ENCODE results near the gene OR13D1. TPM values are rescaled to one million over a fixed set of nuclear protein-coding genes. Genes with fewer than 3 reads are reported as not detected.

OR13D1 gene
- total RNA-seq, 1 experiment from 2014 or later = not detected

DNA sequence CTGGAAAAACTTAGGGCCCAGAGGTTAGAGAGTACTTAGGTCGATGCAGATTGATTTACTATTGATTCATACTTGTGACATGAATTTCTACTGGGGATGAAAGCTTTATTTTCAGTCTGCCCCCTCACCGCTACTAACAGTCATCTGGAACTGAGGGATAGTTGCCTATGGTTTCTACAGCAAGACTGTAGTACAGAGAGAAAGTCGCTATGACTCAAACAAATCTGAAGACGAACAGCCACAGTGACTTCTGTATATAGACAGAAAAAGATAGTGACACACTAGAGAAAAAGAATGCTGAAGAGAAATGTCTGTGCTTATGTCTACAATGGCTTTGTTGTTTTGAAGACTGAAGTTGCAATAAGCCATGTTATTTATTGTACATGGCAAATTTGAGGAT is 17.3 kb downstream of the OR13D1 start:
- POLR2A ChIA-PET = no interaction called here
- ATAC-seq = no peak
- no peak for DNase-seq (ENCODE audit: low spot score)
- H3K27me3 Mint-ChIP-seq (ENCODE audit: low read depth) = no peaks in the 10 kb centered on the region; the same call in none of the 2 replicates
- no peak overlapping the region for H3K27ac Mint-ChIP-seq
- H3K36me3 Mint-ChIP-seq = no peaks in the 10 kb centered on the region
- CTCF ChIA-PET = no interaction called here
- no peak overlapping the region for H3K4me3 Mint-ChIP-seq
- peaks cover 6% of the 10 kb centered on the region; the same call in 1 of the 2 replicates for H3K9me3 Mint-ChIP-seq
- H3K4me1 Mint-ChIP-seq = no peaks in the 10 kb centered on the region
- TF ChIP-seq IRF2 (CRISPR knock-in tag; IDR thresholded peaks at IDR 0.05; ENCODE audit: borderline replicate concordance, low read depth) = no peak
- no peak for TF ChIP-seq TCF7 (CRISPR knock-in tag; IDR thresholded peaks at IDR 0.05; ENCODE audit: low read depth)
- TF ChIP-seq RELA (CRISPR knock-in tag; IDR thresholded peaks at IDR 0.05; ENCODE audit: borderline replicate concordance) = no peak
- TF ChIP-seq, protein P1, sequence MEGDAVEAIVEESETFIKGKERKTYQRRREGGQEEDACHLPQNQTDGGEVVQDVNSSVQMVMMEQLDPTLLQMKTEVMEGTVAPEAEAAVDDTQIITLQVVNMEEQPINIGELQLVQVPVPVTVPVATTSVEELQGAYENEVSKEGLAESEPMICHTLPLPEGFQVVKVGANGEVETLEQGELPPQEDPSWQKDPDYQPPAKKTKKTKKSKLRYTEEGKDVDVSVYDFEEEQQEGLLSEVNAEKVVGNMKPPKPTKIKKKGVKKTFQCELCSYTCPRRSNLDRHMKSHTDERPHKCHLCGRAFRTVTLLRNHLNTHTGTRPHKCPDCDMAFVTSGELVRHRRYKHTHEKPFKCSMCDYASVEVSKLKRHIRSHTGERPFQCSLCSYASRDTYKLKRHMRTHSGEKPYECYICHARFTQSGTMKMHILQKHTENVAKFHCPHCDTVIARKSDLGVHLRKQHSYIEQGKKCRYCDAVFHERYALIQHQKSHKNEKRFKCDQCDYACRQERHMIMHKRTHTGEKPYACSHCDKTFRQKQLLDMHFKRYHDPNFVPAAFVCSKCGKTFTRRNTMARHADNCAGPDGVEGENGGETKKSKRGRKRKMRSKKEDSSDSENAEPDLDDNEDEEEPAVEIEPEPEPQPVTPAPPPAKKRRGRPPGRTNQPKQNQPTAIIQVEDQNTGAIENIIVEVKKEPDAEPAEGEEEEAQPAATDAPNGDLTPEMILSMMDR (IDR thresholded peaks at IDR 0.05) = no peak
- TF ChIP-seq, protein P2, sequence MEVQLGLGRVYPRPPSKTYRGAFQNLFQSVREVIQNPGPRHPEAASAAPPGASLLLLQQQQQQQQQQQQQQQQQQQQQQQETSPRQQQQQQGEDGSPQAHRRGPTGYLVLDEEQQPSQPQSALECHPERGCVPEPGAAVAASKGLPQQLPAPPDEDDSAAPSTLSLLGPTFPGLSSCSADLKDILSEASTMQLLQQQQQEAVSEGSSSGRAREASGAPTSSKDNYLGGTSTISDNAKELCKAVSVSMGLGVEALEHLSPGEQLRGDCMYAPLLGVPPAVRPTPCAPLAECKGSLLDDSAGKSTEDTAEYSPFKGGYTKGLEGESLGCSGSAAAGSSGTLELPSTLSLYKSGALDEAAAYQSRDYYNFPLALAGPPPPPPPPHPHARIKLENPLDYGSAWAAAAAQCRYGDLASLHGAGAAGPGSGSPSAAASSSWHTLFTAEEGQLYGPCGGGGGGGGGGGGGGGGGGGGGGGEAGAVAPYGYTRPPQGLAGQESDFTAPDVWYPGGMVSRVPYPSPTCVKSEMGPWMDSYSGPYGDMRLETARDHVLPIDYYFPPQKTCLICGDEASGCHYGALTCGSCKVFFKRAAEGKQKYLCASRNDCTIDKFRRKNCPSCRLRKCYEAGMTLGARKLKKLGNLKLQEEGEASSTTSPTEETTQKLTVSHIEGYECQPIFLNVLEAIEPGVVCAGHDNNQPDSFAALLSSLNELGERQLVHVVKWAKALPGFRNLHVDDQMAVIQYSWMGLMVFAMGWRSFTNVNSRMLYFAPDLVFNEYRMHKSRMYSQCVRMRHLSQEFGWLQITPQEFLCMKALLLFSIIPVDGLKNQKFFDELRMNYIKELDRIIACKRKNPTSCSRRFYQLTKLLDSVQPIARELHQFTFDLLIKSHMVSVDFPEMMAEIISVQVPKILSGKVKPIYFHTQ (CRISPR knock-in tag; IDR thresholded peaks at IDR 0.05) = no peak
- TF ChIP-seq, protein P3, sequence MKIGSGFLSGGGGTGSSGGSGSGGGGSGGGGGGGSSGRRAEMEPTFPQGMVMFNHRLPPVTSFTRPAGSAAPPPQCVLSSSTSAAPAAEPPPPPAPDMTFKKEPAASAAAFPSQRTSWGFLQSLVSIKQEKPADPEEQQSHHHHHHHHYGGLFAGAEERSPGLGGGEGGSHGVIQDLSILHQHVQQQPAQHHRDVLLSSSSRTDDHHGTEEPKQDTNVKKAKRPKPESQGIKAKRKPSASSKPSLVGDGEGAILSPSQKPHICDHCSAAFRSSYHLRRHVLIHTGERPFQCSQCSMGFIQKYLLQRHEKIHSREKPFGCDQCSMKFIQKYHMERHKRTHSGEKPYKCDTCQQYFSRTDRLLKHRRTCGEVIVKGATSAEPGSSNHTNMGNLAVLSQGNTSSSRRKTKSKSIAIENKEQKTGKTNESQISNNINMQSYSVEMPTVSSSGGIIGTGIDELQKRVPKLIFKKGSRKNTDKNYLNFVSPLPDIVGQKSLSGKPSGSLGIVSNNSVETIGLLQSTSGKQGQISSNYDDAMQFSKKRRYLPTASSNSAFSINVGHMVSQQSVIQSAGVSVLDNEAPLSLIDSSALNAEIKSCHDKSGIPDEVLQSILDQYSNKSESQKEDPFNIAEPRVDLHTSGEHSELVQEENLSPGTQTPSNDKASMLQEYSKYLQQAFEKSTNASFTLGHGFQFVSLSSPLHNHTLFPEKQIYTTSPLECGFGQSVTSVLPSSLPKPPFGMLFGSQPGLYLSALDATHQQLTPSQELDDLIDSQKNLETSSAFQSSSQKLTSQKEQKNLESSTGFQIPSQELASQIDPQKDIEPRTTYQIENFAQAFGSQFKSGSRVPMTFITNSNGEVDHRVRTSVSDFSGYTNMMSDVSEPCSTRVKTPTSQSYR (CRISPR knock-in tag; IDR thresholded peaks at IDR 0.05) = no peak
- no peak for TF ChIP-seq EMX1 (CRISPR knock-in tag; IDR thresholded peaks at IDR 0.05)
- no peak for TF ChIP-seq JAZF1 (CRISPR knock-in tag; IDR thresholded peaks at IDR 0.05)
- no peak for TF ChIP-seq HMGA2 (CRISPR knock-in tag; IDR thresholded peaks at IDR 0.05)
- TF ChIP-seq HMGXB4 (CRISPR knock-in tag; IDR thresholded peaks at IDR 0.05) = no peak
- TF ChIP-seq ATF3 (CRISPR knock-in tag; conservative IDR thresholded peaks at IDR 0.05) = no peak
- no peak for TF ChIP-seq GABPB1 (CRISPR knock-in tag; IDR thresholded peaks at IDR 0.05)
- no peak for TF ChIP-seq E2F1 (CRISPR knock-in tag; IDR thresholded peaks at IDR 0.05)
- TF ChIP-seq PRRX2 (CRISPR knock-in tag; IDR thresholded peaks at IDR 0.05) = no peak
- no peak for TF ChIP-seq ZNF396 (CRISPR knock-in tag; IDR thresholded peaks at IDR 0.05; ENCODE audit: borderline replicate concordance)
- no peak for TF ChIP-seq TEAD4 (CRISPR knock-in tag; IDR thresholded peaks at IDR 0.05)
